Fibroblast of villous mesenchyme (primary cell): ENCODE data around the gene DPYSL4. TPM values are rescaled to one million over a fixed set of nuclear protein-coding genes. Genes with fewer than 3 reads are reported as not detected.

Experiments used
- DNase-seq: peaks from one replicate; pipeline ENCODE4 v3.0.0-alpha.2; 2010; ENCODE audit warnings: low read depth
- H3K4me3 ChIP-seq: 2 replicates; pipeline ENCODE4 v1.5.1; 2011; ENCODE audit warnings: low read depth, mild to moderate bottlenecking, low read length
- CTCF ChIP-seq: IDR thresholded peaks from 2 replicates; pipeline ENCODE4 v1.5.1; 2012; ENCODE audit warnings: low read depth, mild to moderate bottlenecking, low read length; ENCODE audit not compliant: insufficient read depth
- total RNA-seq: library from RNA; depleted of rRNA; stranded (reverse); fragments of >200 nt; gene quantifications from 2 replicates; pipeline ENCODE4 v1.2.3, GENCODE V29; 2012

Gene DPYSL4
- total RNA-seq, 1 donor: 0.86 TPM

- DNase-seq: no peak
- TF ChIP-seq CTCF: no peak
- no peak overlapping the region for H3K4me3 ChIP-seq
Measured at GRCh38 chr10:132207536-132208461, 21.1 kb downstream of the DPYSL4 start.

- no peak overlapping the region for H3K4me3 ChIP-seq
Measured at GRCh38 chr10:132208462-132209050, 21.8 kb downstream of the DPYSL4 start.

GRCh38 chr10:132209130-132209529 lies 22.4 kb downstream of the DPYSL4 start:
- DNase-seq: no peak
- no peak for TF ChIP-seq CTCF

More at GRCh38 chr10:132208462-132209050, 21.8 kb downstream of the DPYSL4 start:
- no peak for DNase-seq
- no peak for TF ChIP-seq CTCF

GRCh38 chr10:132209978-132210530 lies 23.3 kb downstream of the DPYSL4 start:
- no peak for TF ChIP-seq CTCF

More at GRCh38 chr10:132209130-132209529, 22.4 kb downstream of the DPYSL4 start:
- H3K4me3 ChIP-seq: no peak overlapping the region

GRCh38 chr10:132210766-132211165 lies 24.0 kb downstream of the DPYSL4 start:
- TF ChIP-seq CTCF: no peak
- DNase-seq: no peak
- no peak overlapping the region for H3K4me3 ChIP-seq

More at GRCh38 chr10:132209978-132210530, 23.3 kb downstream of the DPYSL4 start:
- H3K4me3 ChIP-seq: no peak overlapping the region
- no peak for DNase-seq

- DNase-seq: no peak
- H3K4me3 ChIP-seq: no peak overlapping the region
- TF ChIP-seq CTCF: no peak
Measured at GRCh38 chr10:132211246-132211645, 24.5 kb downstream of the DPYSL4 start.
